GM12878 (cell line): Measurements from ENCODE around the gene NXPH1.

Experiments
- CTCF ChIP-seq, 3 experiments: IDR thresholded peaks in 2 of 3; conservative IDR thresholded peaks in 1 of 3; 2 replicates each; pipeline ENCODE4 v1.5.1; 2011; ENCODE audit warnings: low read depth in 3 of 3, low read length in 3 of 3, mild to moderate bottlenecking in 3 of 3, control low read depth in 2 of 3, moderate library complexity in 2 of 3, inconsistent platforms in 1 of 3, mixed read lengths in 1 of 3; ENCODE audit not compliant: control insufficient read depth in 2 of 3, insufficient read depth in 1 of 3; ENCODE audit errors: extremely low read depth in 1 of 3
- EZH2 ChIP-seq: IDR thresholded peaks from 2 replicates; pipeline ENCODE4 v1.6.1; 2012; ENCODE audit warnings: low read depth, mild to moderate bottlenecking, control low read depth, inconsistent platforms, low read length, borderline replicate concordance; ENCODE audit not compliant: control insufficient read depth
- IRF3 ChIP-seq: fragments of 450-650 bp; IDR thresholded peaks from 2 replicates; pipeline ENCODE4 v1.6.1; 2014; ENCODE audit warnings: mild to moderate bottlenecking
- MYB ChIP-seq: fragments of 150-350 bp; IDR thresholded peaks from 2 replicates; pipeline ENCODE4 v1.6.1; 2014; ENCODE audit warnings: mild to moderate bottlenecking, low read depth, low read length, borderline replicate concordance
- YY1 ChIP-seq: IDR thresholded peaks from 2 replicates; pipeline ENCODE4 v1.6.1; 2011; ENCODE audit warnings: low read depth, mild to moderate bottlenecking, low read length
- TF ChIP-seq, protein P1 (sequence below): IDR thresholded peaks from 2 replicates; pipeline ENCODE4 v1.6.1; 2012; ENCODE audit warnings: mild to moderate bottlenecking, low read depth, low read length

GRCh38 chr7:8388257-8388625, 45.2 kb upstream of the NXPH1 start:
- TF ChIP-seq, protein P1, sequence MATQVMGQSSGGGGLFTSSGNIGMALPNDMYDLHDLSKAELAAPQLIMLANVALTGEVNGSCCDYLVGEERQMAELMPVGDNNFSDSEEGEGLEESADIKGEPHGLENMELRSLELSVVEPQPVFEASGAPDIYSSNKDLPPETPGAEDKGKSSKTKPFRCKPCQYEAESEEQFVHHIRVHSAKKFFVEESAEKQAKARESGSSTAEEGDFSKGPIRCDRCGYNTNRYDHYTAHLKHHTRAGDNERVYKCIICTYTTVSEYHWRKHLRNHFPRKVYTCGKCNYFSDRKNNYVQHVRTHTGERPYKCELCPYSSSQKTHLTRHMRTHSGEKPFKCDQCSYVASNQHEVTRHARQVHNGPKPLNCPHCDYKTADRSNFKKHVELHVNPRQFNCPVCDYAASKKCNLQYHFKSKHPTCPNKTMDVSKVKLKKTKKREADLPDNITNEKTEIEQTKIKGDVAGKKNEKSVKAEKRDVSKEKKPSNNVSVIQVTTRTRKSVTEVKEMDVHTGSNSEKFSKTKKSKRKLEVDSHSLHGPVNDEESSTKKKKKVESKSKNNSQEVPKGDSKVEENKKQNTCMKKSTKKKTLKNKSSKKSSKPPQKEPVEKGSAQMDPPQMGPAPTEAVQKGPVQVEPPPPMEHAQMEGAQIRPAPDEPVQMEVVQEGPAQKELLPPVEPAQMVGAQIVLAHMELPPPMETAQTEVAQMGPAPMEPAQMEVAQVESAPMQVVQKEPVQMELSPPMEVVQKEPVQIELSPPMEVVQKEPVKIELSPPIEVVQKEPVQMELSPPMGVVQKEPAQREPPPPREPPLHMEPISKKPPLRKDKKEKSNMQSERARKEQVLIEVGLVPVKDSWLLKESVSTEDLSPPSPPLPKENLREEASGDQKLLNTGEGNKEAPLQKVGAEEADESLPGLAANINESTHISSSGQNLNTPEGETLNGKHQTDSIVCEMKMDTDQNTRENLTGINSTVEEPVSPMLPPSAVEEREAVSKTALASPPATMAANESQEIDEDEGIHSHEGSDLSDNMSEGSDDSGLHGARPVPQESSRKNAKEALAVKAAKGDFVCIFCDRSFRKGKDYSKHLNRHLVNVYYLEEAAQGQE: no peak
- TF ChIP-seq MYB (no peak), EZH2 (no peak), YY1 (no peak), CTCF (IDR thresholded peaks at IDR 0.05 in 2 of 3, conservative IDR thresholded peaks at IDR 0.05 in 1 of 3; ENCODE audit: control insufficient read depth in 2 of 3, extremely low read depth in 1 of 3, insufficient read depth in 1 of 3, low read depth in 3 of 3, low read length in 3 of 3) (no peak), IRF3 (no peak)
